Prostate gland (tissue), 2 donors: ENCODE data around the gene RGS17.

ENCODE experiments used
- CTCF ChIP-seq, 4 experiments: fragments of 200-600 bp in 2 of 4; fragments of 450-650 bp in 2 of 4; sonication (generic) in 2 of 4; IDR thresholded peaks; 1 replicate in 3 of 4; 2 replicates in 1 of 4; pipeline ENCODE4 v1.5.1; 2016 to 2019; ENCODE audit warnings: antibody characterized with exemption in 4 of 4, mild to moderate bottlenecking in 2 of 4, moderate library complexity in 2 of 4
- POLR2A ChIP-seq: fragments of 450-650 bp; IDR thresholded peaks from one replicate; pipeline ENCODE4 v1.6.1; 2016; ENCODE audit warnings: antibody characterized with exemption, mild to moderate bottlenecking
- POLR2AphosphoS5 ChIP-seq: sonication (generic); formaldehyde crosslinking; IDR thresholded peaks from one replicate; pipeline ENCODE4 v1.6.1; 2017; ENCODE audit warnings: antibody characterized with exemption

- TF ChIP-seq CTCF (IDR thresholded peaks at IDR 0.05) (no peak), POLR2AphosphoS5 (no peak), POLR2A (no peak)
Measured at GRCh38 chr6:152981219-152981618, 149.9 kb downstream of the RGS17 start.
